Activated CD4-positive, alpha-beta T cell treated with anti-CD3 and anti-CD28 coated beads, Interleukin-2, amount 50 U/mL, for 48 hours (primary cell): Measurements from ENCODE around the gene PHF13.

Source experiments
- DNase-seq, 2 experiments: peaks; one replicate each; pipeline ENCODE4 v3.0.0-alpha.2; 2020

Gene PHF13

DNA sequence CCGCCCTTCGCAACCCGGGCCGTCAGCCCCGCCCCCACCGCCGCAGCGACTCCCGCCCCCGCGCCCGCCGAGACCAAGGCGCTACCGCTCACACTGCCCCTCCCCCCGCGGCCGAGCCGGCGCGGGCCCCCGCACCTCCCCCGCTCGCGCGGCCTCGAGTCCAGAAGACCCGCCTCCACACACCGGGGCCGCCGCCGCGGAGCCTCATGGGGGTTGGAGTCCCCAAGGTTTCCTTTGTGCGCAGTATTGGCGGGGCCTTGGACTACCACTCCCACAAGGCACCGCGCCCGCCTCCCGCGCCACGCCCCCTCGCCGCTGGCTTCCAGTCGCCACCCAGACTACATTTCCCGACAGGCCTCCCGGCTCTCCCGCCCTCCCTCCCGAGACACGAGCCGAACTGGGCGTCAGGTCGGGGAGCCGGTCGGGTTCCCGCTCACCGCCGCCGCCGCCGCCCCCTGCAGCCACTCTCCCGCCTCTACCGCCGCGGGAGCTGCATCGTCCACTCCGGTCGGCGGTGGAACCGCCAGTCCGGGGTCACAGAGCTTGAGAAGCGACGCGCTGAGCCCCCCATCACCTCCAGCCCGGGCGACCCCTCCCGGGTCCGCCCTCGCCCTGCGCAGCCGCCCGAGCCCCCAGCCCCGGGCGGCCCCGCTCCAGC is at the start of gene PHF13:
Gene PHF13 (plus strand): TSS at position 371 of the 658 bp plus-strand sequence. CDS start 336 bp downstream, outside the sequence.
- DNase-seq: peak; percentile 100

- no peak for DNase-seq
Observed at GRCh38 chr1:6569033-6569432, 44.5 kb upstream of the PHF13 start.

DNA sequence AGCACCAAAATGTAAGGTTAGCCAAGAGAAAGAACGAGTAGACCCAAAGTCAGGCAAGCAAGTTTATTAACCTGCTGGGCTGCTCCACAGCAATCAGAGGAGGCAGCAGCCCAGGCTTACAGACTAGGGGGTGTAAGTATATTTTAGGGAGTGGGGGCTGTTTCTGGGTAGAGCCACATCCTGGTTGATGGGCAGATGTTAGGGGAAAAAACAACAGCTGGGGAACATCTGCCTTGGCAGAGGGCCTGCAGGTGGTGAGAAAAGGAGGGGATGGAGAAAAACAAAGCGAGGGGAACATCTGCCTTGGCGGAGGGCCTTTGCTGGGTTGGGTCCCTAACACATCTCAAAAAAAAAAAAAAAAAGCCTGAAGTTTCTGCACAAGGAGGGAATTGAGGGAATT is 43.4 kb upstream of the PHF13 start:
- DNase-seq: no peak

DNA sequence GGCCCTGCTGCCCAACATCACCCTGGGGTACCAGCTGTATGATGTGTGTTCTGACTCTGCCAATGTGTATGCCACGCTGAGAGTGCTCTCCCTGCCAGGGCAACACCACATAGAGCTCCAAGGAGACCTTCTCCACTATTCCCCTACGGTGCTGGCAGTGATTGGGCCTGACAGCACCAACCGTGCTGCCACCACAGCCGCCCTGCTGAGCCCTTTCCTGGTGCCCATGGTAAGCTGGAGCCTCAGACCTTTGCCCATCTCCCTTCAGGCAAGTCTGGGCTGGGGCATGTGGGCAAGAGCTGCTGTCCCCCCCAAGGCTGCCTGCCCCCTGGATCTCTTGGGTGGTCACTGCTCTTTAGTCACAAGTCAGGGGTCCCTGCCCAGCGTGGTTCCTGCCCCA is 42.5 kb upstream of the PHF13 start:
- no peak for DNase-seq

- no peak for DNase-seq
Observed at GRCh38 chr1:6572653-6573383, 40.7 kb upstream of the PHF13 start.

DNA sequence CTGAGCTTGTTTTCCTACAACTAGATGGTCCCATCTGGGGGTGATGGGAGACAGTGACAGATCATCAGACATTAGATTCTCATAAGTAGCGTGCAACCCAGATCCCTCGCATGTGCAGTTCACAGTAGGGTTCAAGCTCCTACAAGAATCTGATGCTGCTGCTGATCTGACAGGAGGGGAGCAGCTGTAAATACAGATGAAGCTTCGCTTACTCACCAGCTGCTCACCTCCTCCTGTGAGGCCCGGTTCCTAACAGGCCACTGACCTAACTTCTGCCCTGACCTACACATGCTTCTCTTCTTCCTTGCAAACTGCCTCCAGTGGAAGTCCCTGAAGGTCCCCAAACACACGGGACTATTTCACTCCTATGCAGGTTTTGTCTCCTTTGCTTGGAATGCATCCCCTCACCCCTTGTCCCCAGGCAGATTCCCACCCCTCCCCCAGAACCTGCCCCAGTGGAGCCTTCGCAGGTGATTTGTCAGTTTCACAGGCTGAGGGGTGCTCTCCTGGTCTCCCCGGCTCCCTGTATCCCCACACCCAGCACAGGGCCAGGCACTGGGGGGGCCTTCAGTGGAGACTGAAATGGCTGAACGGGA is 39.4 kb upstream of the PHF13 start:
- DNase-seq: no peak

DNA sequence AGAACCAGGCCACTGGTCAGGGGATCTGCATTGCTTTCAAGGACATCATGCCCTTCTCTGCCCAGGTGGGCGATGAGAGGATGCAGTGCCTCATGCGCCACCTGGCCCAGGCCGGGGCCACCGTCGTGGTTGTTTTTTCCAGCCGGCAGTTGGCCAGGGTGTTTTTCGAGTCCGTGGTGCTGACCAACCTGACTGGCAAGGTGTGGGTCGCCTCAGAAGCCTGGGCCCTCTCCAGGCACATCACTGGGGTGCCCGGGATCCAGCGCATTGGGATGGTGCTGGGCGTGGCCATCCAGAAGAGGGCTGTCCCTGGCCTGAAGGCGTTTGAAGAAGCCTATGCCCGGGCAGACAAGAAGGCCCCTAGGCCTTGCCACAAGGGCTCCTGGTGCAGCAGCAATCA is 38.7 kb upstream of the PHF13 start:
- no peak for DNase-seq

GRCh38 chr1:6577831-6578525 is 35.6 kb upstream of the PHF13 start:
- no peak for DNase-seq

DNA sequence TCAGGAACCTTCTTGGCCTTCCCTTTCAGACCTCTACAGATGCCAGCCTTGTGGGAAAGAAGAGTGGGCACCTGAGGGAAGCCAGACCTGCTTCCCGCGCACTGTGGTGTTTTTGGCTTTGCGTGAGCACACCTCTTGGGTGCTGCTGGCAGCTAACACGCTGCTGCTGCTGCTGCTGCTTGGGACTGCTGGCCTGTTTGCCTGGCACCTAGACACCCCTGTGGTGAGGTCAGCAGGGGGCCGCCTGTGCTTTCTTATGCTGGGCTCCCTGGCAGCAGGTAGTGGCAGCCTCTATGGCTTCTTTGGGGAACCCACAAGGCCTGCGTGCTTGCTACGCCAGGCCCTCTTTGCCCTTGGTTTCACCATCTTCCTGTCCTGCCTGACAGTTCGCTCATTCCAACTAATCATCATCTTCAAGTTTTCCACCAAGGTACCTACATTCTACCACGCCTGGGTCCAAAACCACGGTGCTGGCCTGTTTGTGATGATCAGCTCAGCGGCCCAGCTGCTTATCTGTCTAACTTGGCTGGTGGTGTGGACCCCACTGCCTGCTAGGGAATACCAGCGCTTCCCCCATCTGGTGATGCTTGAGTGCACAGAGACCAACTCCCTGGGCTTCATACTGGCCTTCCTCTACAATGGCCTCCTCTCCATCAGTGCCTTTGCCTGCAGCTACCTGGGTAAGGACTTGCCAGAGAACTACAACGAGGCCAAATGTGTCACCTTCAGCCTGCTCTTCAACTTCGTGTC is 34.7 kb upstream of the PHF13 start:
- DNase-seq: no peak

DNA sequence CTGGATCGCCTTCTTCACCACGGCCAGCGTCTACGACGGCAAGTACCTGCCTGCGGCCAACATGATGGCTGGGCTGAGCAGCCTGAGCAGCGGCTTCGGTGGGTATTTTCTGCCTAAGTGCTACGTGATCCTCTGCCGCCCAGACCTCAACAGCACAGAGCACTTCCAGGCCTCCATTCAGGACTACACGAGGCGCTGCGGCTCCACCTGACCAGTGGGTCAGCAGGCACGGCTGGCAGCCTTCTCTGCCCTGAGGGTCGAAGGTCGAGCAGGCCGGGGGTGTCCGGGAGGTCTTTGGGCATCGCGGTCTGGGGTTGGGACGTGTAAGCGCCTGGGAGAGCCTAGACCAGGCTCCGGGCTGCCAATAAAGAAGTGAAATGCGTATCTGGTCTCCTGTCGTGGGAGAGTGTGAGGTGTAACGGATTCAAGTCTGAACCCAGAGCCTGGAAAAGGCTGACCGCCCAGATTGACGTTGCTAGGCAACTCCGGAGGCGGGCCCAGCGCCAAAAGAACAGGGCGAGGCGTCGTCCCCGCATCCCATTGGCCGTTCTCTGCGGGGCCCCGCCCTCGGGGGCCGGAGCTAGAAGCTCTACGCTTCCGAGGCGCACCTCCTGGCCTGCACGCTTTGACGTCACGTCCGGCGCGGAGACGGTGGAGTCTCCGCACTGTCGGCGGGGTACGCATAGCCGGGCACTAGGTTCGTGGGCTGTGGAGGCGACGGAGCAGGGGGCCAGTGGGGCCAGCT is 34.0 kb upstream of the PHF13 start, which contains the start of gene ZBTB48:
Gene ZBTB48 (plus strand): TSS at position 621 of the 745 bp plus-strand sequence. CDS start 616 bp downstream, outside the sequence.
- DNase-seq: peak; percentile 98 to 99

- no peak for DNase-seq
Observed at GRCh38 chr1:6580119-6580592, 33.4 kb upstream of the PHF13 start.

DNA sequence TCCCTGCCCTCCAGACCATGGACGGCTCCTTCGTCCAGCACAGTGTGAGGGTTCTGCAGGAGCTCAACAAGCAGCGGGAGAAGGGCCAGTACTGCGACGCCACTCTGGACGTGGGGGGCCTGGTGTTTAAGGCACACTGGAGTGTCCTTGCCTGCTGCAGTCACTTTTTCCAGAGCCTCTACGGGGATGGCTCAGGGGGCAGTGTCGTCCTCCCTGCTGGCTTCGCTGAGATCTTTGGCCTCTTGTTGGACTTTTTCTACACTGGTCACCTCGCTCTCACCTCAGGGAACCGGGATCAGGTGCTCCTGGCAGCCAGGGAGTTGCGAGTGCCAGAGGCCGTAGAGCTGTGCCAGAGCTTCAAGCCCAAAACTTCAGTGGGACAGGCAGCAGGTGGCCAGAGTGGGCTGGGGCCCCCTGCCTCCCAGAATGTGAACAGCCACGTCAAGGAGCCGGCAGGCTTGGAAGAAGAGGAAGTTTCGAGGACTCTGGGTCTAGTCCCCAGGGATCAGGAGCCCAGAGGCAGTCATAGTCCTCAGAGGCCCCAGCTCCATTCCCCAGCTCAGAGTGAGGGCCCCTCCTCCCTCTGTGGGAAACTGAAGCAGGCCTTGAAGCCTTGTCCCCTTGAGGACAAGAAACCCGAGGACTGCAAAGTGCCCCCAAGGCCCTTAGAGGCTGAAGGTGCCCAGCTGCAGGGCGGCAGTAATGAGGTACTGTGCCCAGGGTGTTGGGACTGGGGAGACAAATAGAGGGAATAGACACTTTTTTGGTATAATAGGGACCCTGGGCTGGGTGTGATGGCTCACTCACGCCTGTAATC is 32.7 kb upstream of the PHF13 start:
- no peak for DNase-seq

DNA sequence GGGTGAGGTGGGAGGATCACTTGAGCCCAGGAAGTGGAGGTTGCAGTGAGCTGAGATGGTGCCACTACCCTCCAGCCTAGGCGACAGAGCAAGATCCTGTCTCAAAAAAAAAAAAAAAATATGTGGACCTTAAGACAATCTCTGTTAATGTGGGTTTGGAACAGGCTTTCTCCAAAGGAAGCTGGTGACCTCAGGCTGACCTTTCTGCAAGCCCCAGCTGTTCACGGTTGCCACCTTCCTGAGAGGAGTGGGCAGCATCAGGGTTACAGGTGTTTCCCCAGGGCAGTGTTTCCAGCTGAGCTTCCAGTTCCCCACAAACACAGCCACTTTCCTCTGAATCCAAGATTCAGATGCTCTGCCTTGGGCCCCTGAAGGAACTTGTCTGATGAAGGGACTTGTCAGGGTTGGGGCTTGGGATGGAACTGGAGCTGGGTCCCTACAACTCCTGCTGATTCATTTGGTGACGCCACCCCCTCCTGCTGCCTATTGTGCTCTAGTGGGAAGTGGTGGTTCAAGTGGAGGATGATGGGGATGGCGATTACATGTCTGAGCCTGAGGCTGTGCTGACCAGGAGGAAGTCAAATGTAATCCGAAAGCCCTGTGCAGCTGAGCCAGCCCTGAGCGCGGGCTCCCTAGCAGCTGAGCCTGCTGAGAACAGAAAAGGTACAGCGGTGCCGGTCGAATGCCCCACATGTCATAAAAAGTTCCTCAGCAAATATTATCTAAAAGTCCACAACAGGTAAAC is 31.8 kb upstream of the PHF13 start:
- DNase-seq: no peak

DNA sequence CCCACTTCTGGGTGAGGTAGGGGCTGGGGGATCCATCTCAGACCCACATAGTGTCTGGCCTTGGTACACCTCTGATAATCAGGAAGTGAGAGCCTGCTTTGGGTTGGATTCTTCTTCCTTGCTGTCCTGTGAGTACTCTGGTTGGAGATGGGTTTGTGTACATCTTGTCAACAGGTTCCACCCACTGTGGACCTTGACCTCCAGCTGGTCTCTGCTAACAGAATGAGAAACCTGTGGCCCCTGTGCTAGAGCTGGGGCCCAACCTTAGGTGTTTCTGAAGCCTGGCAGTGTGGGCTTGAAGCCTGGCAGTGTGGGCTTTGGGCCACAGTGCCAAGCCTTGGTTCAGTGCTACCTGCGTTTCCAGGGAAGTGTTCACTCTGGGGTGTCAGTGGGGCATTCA is 31.2 kb upstream of the PHF13 start:
- DNase-seq: no peak

- DNase-seq: no peak
Observed at GRCh38 chr1:6584126-6585080, 29.1 kb upstream of the PHF13 start.

DNA sequence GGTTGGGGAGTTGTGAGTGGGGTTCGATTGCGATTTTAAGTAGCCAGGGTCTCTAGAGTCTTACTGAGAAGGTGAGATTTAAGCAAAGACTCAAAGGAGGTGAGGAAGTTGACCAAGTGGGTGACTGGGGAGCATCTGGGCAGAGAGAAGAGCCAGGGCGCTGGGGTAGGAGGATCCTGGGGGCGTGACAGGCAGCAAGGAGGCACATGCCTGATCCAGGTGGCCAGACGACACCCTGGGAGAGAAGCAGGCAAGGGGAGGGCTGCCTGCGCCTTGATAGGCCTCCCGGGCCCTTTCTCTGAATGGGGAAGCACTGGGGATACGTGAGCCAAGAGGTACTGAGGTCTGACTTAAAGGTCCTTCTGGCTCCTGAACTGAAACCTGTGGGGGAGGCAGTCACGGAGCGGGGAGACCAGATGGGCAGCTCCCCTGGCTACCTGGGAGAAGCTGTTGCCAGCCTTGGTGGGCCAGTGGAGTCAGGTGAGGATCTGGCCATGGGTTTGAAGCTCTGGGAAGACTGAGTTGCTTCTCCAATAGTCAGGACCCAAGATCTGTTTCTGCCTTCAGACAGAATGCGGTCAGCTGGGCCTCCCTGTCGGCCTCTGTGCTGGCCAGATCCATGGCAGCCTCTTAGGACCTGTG is 28.3 kb upstream of the PHF13 start:
- DNase-seq: no peak

GRCh38 chr1:6585841-6586240 is 27.7 kb upstream of the PHF13 start:
- DNase-seq: no peak

GRCh38 chr1:6586404-6586816 is 27.1 kb upstream of the PHF13 start:
- no peak for DNase-seq
